Panc1 (cell line): ENCODE results near the gene KIAA0930. TPM values are rescaled to one million over a fixed set of nuclear protein-coding genes. Genes with fewer than 3 reads are reported as not detected.
"Not testable (repeated sequence)": the region's sequence is repeated elsewhere in the genome, so short reads cannot be mapped to it uniquely, and the experiment has no call there.

Experiments used
- ATAC-seq: fragments of 200-7000 bp; cut with Tn5 transposase; 2 replicates; pipeline ENCODE4 v1.9.1; 2020; ENCODE audit warnings: mild to moderate bottlenecking, moderate library complexity
- BruUV-seq: library from RNA; stranded (reverse); fragments of 400-500 nt; replicated peaks from 2 replicates; lab custom pipeline; 2021; lab: Mats Ljungman, UMichigan
- CTCF ChIA-PET: fragments of 300-600 bp; sonication (Branson Sonifier 250); formaldehyde crosslinking; loops from one replicate; lab custom pipeline; 2022; ENCODE audit warnings: antibody characterized with exemption; lab: Charles Lee
- POLR2A ChIA-PET: fragments of 300-600 bp; sonication (Branson Sonifier 250); formaldehyde crosslinking; loops from one replicate; lab custom pipeline; 2022; ENCODE audit warnings: antibody characterized with exemption; lab: Charles Lee
- DNase-seq: peaks from one replicate; pipeline ENCODE4 v3.0.0-alpha.2; 2010; ENCODE audit warnings: low read depth, low spot score
- H3K27ac ChIP-seq: 2 replicates; pipeline ENCODE4 v1.5.1; 2011; ENCODE audit warnings: mild to moderate bottlenecking, low read length, inconsistent platforms
- H3K27me3 ChIP-seq: fragments of 200-500 bp; sonication (Bioruptor generic); 2 replicates; pipeline ENCODE4 v1.6.0; 2014; ENCODE audit warnings: low read length, inconsistent platforms; ENCODE audit not compliant: control insufficient read depth, insufficient read depth
- H3K36me3 ChIP-seq: fragments of 200-500 bp; sonication (Bioruptor generic); 2 replicates; pipeline ENCODE4 v1.5.1; 2014; ENCODE audit warnings: inconsistent platforms, mild to moderate bottlenecking, low read length, moderate library complexity; ENCODE audit not compliant: control insufficient read depth, insufficient read depth
- H3K4me1 ChIP-seq: 2 replicates; pipeline ENCODE4 v1.5.1; 2011; ENCODE audit warnings: inconsistent platforms, mild to moderate bottlenecking, low read length, moderate library complexity; ENCODE audit not compliant: control insufficient read depth, insufficient read depth
- H3K4me3 ChIP-seq, 2 experiments: 2 replicates each; pipeline ENCODE4 v1.5.1; 2011 to 2012; ENCODE audit warnings: low read depth in 2 of 2, low read length in 2 of 2, mild to moderate bottlenecking in 2 of 2, inconsistent platforms in 1 of 2, moderate library complexity in 1 of 2
- H3K9me3 ChIP-seq: fragments of 200-500 bp; sonication (Bioruptor generic); 2 replicates; pipeline ENCODE4 v1.5.1; 2014; ENCODE audit warnings: low read depth, mild to moderate bottlenecking, inconsistent platforms, low read length, moderate library complexity; ENCODE audit not compliant: control insufficient read depth, insufficient read depth
- POLR2AphosphoS5 ChIP-seq: IDR thresholded peaks from 2 replicates; pipeline ENCODE4 v1.6.1; 2012; ENCODE audit warnings: mild to moderate bottlenecking, low read depth, low read length, moderate library complexity
- SIN3A ChIP-seq: IDR thresholded peaks from 2 replicates; pipeline ENCODE4 v1.6.1; 2012; ENCODE audit warnings: low read depth, mild to moderate bottlenecking, low read length, moderate library complexity, borderline replicate concordance; ENCODE audit not compliant: insufficient read depth
- TCF7L2 ChIP-seq: IDR thresholded peaks from 2 replicates; pipeline ENCODE4 v1.6.1; 2011; ENCODE audit warnings: mild to moderate bottlenecking, low read depth, low read length, inconsistent platforms
- in situ Hi-C: cut with HindIII; loops from 2 replicates; pipeline ENCODE4 v1.10.0; 2016; ENCODE audit warnings: low sequenced_read_pairs, low pct_unique_long_range_greater_than_20kb
- intact Hi-C: fragments of 100-400 bp; cut with micrococcal nuclease; formaldehyde crosslinking; loops from one replicate; pipeline ENCODE4 v1.10.0; 2022; ENCODE audit not compliant: unreplicated experiment
- total RNA-seq: library from RNA; stranded (reverse); gene quantifications from one replicate; pipeline ENCODE4 v1.2.1, GENCODE V29; 2021; ENCODE audit not compliant: unreplicated experiment
- TF ChIP-seq, protein P1 (sequence below), 2 experiments: IDR thresholded peaks; 2 replicates each; pipeline ENCODE4 v1.6.1; 2011 to 2012; ENCODE audit warnings: low read depth in 2 of 2, control low read depth in 1 of 2, low read length in 1 of 2, mild to moderate bottlenecking in 1 of 2, moderate library complexity in 1 of 2; ENCODE audit not compliant: insufficient read depth in 1 of 2
- TF ChIP-seq, protein P2 (sequence below): fragments of 450-650 bp; IDR thresholded peaks from 2 replicates; pipeline ENCODE4 v1.5.1; 2017; ENCODE audit warnings: mild to moderate bottlenecking

Gene KIAA0930
- total RNA-seq, 1 experiment from 2014 or later, result 42.5 TPM

DNA sequence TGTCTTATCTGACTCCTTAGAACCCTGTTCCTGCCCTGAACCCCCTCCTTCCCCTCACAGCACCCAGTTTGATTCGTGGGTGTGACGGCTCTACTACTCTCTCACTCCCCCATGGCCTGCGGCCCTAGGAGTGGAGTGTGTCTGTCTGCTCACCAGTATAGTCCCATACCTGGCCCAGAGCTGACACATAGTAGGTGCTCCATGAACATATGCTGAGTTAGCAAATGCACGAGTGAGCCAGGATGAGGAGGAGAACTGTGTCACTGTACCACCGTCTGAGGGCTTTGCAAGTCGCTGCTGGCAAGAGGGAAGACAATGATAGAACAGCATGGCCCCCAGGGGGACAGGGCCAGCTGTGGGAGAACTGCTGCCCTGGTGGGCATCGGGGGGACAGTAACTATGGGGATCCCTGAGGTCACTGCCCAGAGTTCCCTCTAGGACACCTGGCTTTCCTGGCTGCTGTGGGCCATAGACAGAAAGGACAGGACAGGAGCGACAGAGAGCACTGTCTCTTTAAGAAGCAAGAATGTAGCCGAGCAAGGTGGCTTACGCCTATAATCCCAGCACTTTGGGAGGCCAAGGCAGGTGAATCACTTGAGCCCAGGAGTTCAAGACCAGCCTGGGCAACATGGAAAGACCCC, 19.2 kb upstream of the KIAA0930 start:
- in situ Hi-C loops, result no loop called here
- Histone ChIP-seq H3K9me3 (no peaks in the 10 kb centered on the region), H3K27me3 (no peaks in the 10 kb centered on the region), H3K4me3 (no peak overlapping the region), H3K27ac (no peak overlapping the region), H3K4me1 (peaks cover 2% of the 10 kb centered on the region; the same call in 1 of the 2 replicates), H3K36me3 (no peaks in the 10 kb centered on the region)
- CTCF ChIA-PET, result no interaction called here
- POLR2A ChIA-PET, result no interaction called here
- ATAC-seq (no peak), DNase-seq (no peak)
- intact Hi-C loops, result no loop called here
- no TSS peak for BruUV-seq
- TF ChIP-seq, protein P1, sequence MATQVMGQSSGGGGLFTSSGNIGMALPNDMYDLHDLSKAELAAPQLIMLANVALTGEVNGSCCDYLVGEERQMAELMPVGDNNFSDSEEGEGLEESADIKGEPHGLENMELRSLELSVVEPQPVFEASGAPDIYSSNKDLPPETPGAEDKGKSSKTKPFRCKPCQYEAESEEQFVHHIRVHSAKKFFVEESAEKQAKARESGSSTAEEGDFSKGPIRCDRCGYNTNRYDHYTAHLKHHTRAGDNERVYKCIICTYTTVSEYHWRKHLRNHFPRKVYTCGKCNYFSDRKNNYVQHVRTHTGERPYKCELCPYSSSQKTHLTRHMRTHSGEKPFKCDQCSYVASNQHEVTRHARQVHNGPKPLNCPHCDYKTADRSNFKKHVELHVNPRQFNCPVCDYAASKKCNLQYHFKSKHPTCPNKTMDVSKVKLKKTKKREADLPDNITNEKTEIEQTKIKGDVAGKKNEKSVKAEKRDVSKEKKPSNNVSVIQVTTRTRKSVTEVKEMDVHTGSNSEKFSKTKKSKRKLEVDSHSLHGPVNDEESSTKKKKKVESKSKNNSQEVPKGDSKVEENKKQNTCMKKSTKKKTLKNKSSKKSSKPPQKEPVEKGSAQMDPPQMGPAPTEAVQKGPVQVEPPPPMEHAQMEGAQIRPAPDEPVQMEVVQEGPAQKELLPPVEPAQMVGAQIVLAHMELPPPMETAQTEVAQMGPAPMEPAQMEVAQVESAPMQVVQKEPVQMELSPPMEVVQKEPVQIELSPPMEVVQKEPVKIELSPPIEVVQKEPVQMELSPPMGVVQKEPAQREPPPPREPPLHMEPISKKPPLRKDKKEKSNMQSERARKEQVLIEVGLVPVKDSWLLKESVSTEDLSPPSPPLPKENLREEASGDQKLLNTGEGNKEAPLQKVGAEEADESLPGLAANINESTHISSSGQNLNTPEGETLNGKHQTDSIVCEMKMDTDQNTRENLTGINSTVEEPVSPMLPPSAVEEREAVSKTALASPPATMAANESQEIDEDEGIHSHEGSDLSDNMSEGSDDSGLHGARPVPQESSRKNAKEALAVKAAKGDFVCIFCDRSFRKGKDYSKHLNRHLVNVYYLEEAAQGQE (IDR thresholded peaks at IDR 0.05; ENCODE audit: insufficient read depth in 1 of 2, low read depth in 2 of 2, low read length in 1 of 2), result no peak
- TF ChIP-seq, protein P2, sequence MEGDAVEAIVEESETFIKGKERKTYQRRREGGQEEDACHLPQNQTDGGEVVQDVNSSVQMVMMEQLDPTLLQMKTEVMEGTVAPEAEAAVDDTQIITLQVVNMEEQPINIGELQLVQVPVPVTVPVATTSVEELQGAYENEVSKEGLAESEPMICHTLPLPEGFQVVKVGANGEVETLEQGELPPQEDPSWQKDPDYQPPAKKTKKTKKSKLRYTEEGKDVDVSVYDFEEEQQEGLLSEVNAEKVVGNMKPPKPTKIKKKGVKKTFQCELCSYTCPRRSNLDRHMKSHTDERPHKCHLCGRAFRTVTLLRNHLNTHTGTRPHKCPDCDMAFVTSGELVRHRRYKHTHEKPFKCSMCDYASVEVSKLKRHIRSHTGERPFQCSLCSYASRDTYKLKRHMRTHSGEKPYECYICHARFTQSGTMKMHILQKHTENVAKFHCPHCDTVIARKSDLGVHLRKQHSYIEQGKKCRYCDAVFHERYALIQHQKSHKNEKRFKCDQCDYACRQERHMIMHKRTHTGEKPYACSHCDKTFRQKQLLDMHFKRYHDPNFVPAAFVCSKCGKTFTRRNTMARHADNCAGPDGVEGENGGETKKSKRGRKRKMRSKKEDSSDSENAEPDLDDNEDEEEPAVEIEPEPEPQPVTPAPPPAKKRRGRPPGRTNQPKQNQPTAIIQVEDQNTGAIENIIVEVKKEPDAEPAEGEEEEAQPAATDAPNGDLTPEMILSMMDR, result no peak
- TF ChIP-seq TCF7L2 (no peak), POLR2AphosphoS5 (no peak), SIN3A (no peak)

DNA sequence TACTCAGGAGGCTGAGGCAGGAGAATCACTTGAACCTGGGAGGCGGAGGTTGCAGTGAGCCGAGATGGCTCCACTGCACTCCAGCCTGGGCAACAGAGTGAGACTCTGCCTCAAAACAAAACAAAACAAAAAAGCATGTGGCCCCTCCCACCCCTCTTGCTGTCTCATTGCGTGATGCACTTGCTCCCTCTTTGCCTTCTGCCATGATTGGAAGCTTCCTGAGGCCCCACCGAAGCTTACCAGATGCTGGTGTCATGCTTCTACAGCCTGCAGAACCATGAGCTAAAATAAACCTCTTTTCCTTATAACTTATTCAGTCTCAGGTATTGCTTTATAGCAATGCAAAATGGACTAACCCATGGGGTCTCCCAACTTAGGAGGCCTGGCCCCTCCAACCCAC, 17.2 kb upstream of the KIAA0930 start:
- in situ Hi-C loops, result not testable (repeated sequence)

DNA sequence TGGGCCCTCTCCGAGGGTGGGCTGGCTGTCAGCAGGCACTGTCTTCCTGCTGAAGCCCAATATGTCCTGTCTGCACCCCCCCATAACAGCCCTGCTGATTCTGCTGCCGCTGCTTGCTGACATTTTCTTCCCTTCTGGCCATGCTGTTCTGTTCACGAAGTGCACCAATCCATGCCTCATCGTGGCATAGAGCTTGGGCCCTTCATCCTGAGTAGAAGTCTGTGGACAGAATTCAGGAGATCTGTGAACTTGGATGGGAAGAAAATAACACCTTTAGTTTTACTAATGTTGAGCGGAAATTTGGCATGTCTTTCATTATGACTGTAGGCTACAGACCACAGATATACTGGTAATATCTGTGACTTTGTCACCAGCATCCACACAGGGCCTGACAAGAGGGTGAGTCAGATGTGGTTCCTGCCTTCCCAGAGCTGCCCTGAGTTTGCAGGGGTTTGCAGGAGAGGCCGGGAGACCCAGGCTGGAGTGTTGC, 14.1 kb upstream of the KIAA0930 start:
- in situ Hi-C loops, result no loop called here

More for the DNA sequence above, 17.2 kb upstream of the KIAA0930 start:
- H3K4me1 ChIP-seq, H3K36me3 ChIP-seq, CTCF ChIA-PET, intact Hi-C loops, POLR2A ChIA-PET, BruUV-seq, H3K27me3 ChIP-seq, H3K9me3 ChIP-seq, H3K4me3 ChIP-seq, ATAC-seq, H3K27ac ChIP-seq, DNase-seq: not testable (repeated sequence)

More for the DNA sequence above, 14.1 kb upstream of the KIAA0930 start:
- no peak for ATAC-seq
- no TSS peak for BruUV-seq
- intact Hi-C loops, result no loop called here
- H3K27ac ChIP-seq, result no peak overlapping the region
- no peak overlapping the region for H3K4me3 ChIP-seq
- TF ChIP-seq TCF7L2, result no peak
- TF ChIP-seq POLR2AphosphoS5, result no peak
- no peak for TF ChIP-seq SIN3A
- TF ChIP-seq, protein P1 (IDR thresholded peaks at IDR 0.05; ENCODE audit: insufficient read depth in 1 of 2, low read depth in 2 of 2, low read length in 1 of 2), result no peak
- TF ChIP-seq, protein P2, result no peak
- H3K36me3 ChIP-seq, result no peaks in the 10 kb centered on the region
- POLR2A ChIA-PET, result no interaction called here
- no peaks in the 10 kb centered on the region for H3K9me3 ChIP-seq
- H3K27me3 ChIP-seq, result no peaks in the 10 kb centered on the region
- no peaks in the 10 kb centered on the region for H3K4me1 ChIP-seq
- DNase-seq, result no peak
- CTCF ChIA-PET, result no interaction called here
